Measurements from ENCODE around the gene APBB2. TPM values are rescaled to one million over a fixed set of nuclear protein-coding genes. Genes with fewer than 3 reads are reported as not detected.

The APBB2 gene
- total and polyA plus RNA-seq, 2 of the 8 experiments (the other 6 are each of a cell fraction or from before 2014, with no cell fraction given), result 58.7 to 59.4 TPM

DNA sequence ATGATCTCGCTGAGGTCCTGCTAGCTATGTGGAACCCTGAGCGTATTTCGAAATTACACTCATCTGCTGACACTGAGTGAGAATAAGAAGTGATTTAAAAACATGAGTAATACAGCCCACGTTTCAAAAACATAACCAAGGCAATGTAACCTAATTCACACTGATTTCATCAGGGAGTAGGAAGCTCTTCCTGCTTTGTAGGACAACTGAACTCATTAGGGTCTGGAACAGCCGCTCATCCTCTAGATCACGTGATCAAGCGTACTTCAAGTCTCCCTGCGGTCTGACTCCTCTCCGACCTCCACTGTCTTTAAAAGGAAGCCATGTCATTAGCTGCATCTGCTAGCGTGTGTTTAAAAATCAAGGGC is 326.6 kb downstream of the APBB2 start:
- Histone ChIP-seq H3K18ac (ENCODE audit: extremely low read depth, low read length) (no peak overlapping the region), H3K4me2 (ENCODE audit: insufficient read depth in 1 of 2, low read depth in 2 of 2, low read length in 2 of 2) (no peak overlapping the region), H3K4me1 (replicated peaks in 1 of 4; ENCODE audit: control insufficient read depth in 3 of 4, insufficient read depth in 4 of 4, low read length in 3 of 4) (no peaks in the 10 kb centered on the region), H4K5ac (ENCODE audit: insufficient read length, low read depth, low read length) (no peak overlapping the region), H3K27ac (ENCODE audit: low read depth, low read length) (no peak overlapping the region), H3K79me2 (ENCODE audit: control insufficient read depth in 1 of 2, insufficient read depth in 2 of 2, low read length in 2 of 2) (no peaks in the 10 kb centered on the region), H3K23me2 (ENCODE audit: low read depth, low read length) (no peaks in the 10 kb centered on the region), H2BK15ac (ENCODE audit: low read length) (no peak overlapping the region), H2BK12ac (ENCODE audit: low read depth, low read length) (no peak overlapping the region), H3K27me3 (replicated peaks in 1 of 4; ENCODE audit: control insufficient read depth in 3 of 4, extremely low read depth in 1 of 4, insufficient read depth in 3 of 4, low read length in 3 of 4) (no peaks in the 10 kb centered on the region), H3K14ac (ENCODE audit: insufficient read length) (no peak overlapping the region), H3K56ac (replicated peaks; ENCODE audit: insufficient read length, low read depth, low read length) (no peak overlapping the region), H2BK120ac (replicated peaks; ENCODE audit: low read depth, low read length) (no peak overlapping the region), H3K9me3 (ENCODE audit: insufficient read depth in 2 of 2, low read depth in 1 of 2, low read length in 1 of 2) (0 out of 4 replicates have a peak, but pooled peaks cover 0 to 2% of the 10 kb centered on the region in 2 experiments), H4K20me1 (replicated peaks in 1 of 2; ENCODE audit: control insufficient read depth in 1 of 2, insufficient read depth in 2 of 2, low read length in 2 of 2) (no peaks in the 10 kb centered on the region), H3K79me1 (ENCODE audit: low read depth, low read length) (no peaks in the 10 kb centered on the region), H2AFZ (ENCODE audit: low read length) (no peak overlapping the region), H4K8ac (ENCODE audit: extremely low read depth, insufficient read depth, low read length) (no peak overlapping the region), H2BK20ac (ENCODE audit: low read length) (no peak overlapping the region), H3K36me3 (ENCODE audit: control insufficient read depth in 2 of 4, insufficient read depth in 4 of 4, low read length in 3 of 4) (peaks cover 0 to 3% (median 0%) of the 10 kb centered on the region in 4 experiments; a peak in 3 of 8 replicates), H3K4me3 (ENCODE audit: extremely low read depth in 1 of 4, insufficient read depth in 2 of 4, low read depth in 3 of 4, low read length in 4 of 4) (no peak overlapping the region), H3K4ac (replicated peaks; ENCODE audit: insufficient read length, low read depth, low read length) (no peak overlapping the region), H3K9ac (replicated peaks in 1 of 4; ENCODE audit: extremely low read depth in 1 of 4, low read depth in 3 of 4, low read length in 3 of 4) (no peak overlapping the region), H4K91ac (replicated peaks; ENCODE audit: insufficient read length, low read length) (no peak overlapping the region), H2AK5ac (ENCODE audit: low read depth, low read length) (no peak overlapping the region), H3K23ac (ENCODE audit: insufficient read length) (no peak overlapping the region), H2BK5ac (ENCODE audit: low read depth, low read length) (no peak overlapping the region)
- ChIA-PET POLR2A (ENCODE audit: partially characterized antibody) (interaction anchor here (1.3 to 1.5 kb wide), 2 partner anchors 45 to 47 kb away, joined by 4 read pairs; no protein-coding TSS in a partner anchor), CTCF (ENCODE audit: partially characterized antibody) (interaction anchor here (0.6 to 3.7 kb wide), 10 partner anchors 9 to 47 kb away, joined by 3 to 17 read pairs (median 4); no protein-coding TSS in a partner anchor)
- FAIRE-seq (no peak), DNase-seq (ENCODE audit: low read depth in 1 of 2, low spot score in 2 of 2) (no peak)
- WGBS, 2 experiments (ENCODE audit: extremely low coverage in 1 of 2, insufficient coverage in 1 of 2, insufficient read length in 1 of 2, insufficient replicate concordance in 2 of 2, low coverage in 1 of 2, low lambda C conversion rate in 2 of 2, missing lambda C conversion rate in 1 of 2), result 91% methylated on average over 10 of the region's 10 CpGs; no CpG with 5 or more reads in 1 of the 2 experiments
- TF ChIP-seq, protein P1, sequence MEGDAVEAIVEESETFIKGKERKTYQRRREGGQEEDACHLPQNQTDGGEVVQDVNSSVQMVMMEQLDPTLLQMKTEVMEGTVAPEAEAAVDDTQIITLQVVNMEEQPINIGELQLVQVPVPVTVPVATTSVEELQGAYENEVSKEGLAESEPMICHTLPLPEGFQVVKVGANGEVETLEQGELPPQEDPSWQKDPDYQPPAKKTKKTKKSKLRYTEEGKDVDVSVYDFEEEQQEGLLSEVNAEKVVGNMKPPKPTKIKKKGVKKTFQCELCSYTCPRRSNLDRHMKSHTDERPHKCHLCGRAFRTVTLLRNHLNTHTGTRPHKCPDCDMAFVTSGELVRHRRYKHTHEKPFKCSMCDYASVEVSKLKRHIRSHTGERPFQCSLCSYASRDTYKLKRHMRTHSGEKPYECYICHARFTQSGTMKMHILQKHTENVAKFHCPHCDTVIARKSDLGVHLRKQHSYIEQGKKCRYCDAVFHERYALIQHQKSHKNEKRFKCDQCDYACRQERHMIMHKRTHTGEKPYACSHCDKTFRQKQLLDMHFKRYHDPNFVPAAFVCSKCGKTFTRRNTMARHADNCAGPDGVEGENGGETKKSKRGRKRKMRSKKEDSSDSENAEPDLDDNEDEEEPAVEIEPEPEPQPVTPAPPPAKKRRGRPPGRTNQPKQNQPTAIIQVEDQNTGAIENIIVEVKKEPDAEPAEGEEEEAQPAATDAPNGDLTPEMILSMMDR (IDR thresholded peaks at IDR 0.05; ENCODE audit: control extremely low read depth in 1 of 3, insufficient read depth in 1 of 3, low read depth in 1 of 3, low read length in 3 of 3), result no peak
- TF ChIP-seq, protein P2, sequence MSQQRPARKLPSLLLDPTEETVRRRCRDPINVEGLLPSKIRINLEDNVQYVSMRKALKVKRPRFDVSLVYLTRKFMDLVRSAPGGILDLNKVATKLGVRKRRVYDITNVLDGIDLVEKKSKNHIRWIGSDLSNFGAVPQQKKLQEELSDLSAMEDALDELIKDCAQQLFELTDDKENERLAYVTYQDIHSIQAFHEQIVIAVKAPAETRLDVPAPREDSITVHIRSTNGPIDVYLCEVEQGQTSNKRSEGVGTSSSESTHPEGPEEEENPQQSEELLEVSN (IDR thresholded peaks at IDR 0.05), result no peak
- TF ChIP-seq, protein P3, sequence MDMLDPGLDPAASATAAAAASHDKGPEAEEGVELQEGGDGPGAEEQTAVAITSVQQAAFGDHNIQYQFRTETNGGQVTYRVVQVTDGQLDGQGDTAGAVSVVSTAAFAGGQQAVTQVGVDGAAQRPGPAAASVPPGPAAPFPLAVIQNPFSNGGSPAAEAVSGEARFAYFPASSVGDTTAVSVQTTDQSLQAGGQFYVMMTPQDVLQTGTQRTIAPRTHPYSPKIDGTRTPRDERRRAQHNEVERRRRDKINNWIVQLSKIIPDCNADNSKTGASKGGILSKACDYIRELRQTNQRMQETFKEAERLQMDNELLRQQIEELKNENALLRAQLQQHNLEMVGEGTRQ (IDR thresholded peaks at IDR 0.05; ENCODE audit: low read length), result no peak

All from H1 (cell line).